Measurements from ENCODE around the gene RETSAT. TPM values are rescaled to one million over a fixed set of nuclear protein-coding genes. Genes with fewer than 3 reads are reported as not detected.
A peak's percentile ranks its signal among the peaks of the same experiment; 100 is the strongest.
"Not testable (repeated sequence)": the region's sequence is repeated elsewhere in the genome, so short reads cannot be mapped to it uniquely, and the experiment has no call there.

The RETSAT gene
- total RNA-seq, 6 experiments from 2014 or later: 70.3 to 112 (median 105) TPM

DNA sequence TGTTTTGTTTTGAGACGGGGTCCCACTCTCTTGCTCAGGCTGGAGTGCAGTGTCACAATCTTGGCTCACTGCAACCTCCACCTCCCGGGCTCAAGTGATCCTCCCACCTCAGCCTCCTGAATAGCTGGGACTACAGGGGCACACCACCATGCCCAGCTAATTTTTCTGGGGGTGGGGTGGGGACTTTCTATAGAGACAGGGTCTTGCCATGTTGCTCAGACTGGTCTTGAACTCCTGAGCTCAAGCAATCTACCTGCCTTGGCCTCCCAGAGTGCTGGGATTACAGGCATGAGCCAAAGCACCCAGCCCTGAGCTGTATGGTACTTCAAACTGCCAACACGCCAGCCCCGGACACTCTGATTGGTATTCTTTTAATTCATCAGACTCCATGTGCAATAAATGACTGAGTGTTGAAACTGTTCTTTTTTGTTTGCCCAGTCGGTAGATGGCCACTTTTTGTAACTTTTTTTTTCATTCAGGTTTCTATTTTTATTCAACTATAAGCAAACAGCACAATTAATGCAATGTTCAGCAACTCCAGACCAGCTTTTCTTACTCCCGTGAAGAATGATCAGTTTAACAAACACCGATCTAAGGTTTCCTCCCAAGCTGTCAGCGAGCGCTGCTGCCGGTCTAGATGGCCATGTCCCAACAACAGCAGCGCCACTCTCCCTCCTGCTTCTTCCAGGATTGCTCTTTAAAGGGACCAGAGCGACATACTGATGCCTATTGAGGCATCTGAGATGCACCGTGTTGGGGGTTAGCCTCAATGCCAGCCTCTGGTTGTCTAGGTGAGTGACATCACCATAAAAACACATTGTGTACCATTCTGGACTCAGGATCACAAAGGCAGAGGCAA, 14.1 kb downstream of the RETSAT start:
- H3K27ac ChIP-seq: no peak overlapping the region

DNA sequence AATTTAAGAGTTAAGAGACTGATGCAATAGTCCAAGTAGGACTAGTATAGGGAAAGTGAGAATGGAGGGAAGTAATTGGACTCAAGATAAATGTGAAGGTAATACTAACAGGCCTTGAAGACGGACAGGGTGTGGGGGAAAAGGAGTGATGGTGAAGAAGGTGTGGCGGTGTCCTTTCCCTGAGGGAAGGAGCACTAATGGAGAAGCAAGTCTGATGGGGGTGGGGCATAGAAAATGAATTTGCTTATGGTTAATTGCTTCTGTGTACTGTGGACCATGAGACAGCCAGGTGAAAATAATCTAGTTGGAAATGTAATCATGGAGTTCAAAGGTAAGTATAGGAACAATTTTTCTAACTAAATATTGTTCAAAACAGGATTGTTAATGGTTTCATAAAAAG, 19.4 kb downstream of the RETSAT start:
- no peak for TF ChIP-seq POLR2A (IDR thresholded peaks at IDR 0.05)
- TF ChIP-seq, protein P1, sequence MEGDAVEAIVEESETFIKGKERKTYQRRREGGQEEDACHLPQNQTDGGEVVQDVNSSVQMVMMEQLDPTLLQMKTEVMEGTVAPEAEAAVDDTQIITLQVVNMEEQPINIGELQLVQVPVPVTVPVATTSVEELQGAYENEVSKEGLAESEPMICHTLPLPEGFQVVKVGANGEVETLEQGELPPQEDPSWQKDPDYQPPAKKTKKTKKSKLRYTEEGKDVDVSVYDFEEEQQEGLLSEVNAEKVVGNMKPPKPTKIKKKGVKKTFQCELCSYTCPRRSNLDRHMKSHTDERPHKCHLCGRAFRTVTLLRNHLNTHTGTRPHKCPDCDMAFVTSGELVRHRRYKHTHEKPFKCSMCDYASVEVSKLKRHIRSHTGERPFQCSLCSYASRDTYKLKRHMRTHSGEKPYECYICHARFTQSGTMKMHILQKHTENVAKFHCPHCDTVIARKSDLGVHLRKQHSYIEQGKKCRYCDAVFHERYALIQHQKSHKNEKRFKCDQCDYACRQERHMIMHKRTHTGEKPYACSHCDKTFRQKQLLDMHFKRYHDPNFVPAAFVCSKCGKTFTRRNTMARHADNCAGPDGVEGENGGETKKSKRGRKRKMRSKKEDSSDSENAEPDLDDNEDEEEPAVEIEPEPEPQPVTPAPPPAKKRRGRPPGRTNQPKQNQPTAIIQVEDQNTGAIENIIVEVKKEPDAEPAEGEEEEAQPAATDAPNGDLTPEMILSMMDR (IDR thresholded peaks at IDR 0.05): no peak
- no peak overlapping the region for H3K4me3 ChIP-seq
- H3K36me3 ChIP-seq: no peaks in the 10 kb centered on the region
- no peaks in the 10 kb centered on the region for H3K27me3 ChIP-seq
- intact Hi-C loops (cut with DNase I): no loop called here
- WGBS (ENCODE audit: insufficient coverage, low coverage, low lambda C conversion rate, missing lambda C conversion rate): 87% methylated on average over 2 of the region's 2 CpGs
- no peaks in the 10 kb centered on the region for H3K9me3 ChIP-seq
- peaks cover 0 to 2% (median 0%) of the 10 kb centered on the region in 4 donors for H3K4me1 ChIP-seq
- no peak for DNase-seq
- ATAC-seq: no peak
- no peak overlapping the region for H3K27ac ChIP-seq

More for the DNA sequence above, 14.1 kb downstream of the RETSAT start:
- Histone ChIP-seq H3K4me3 (no peak overlapping the region), H3K27me3 (no peaks in the 10 kb centered on the region), H3K4me1 (peaks cover 0 to 12% (median 0%) of the 10 kb centered on the region in 4 donors), H3K36me3 (peaks cover 0 to 9% (median 2%) of the 10 kb centered on the region in 4 donors), H3K9me3 (no peaks in the 10 kb centered on the region)
- intact Hi-C loops (cut with DNase I): no loop called here
- ATAC-seq (peak; percentile 71 to 93 (median 77)), DNase-seq (no peak)
- TF ChIP-seq POLR2A (IDR thresholded peaks at IDR 0.05): peak; percentile 23
- TF ChIP-seq, protein P1 (IDR thresholded peaks at IDR 0.05): no peak
- WGBS (ENCODE audit: insufficient coverage, low coverage, low lambda C conversion rate, missing lambda C conversion rate): 26% methylated on average over 13 of the region's 13 CpGs

DNA sequence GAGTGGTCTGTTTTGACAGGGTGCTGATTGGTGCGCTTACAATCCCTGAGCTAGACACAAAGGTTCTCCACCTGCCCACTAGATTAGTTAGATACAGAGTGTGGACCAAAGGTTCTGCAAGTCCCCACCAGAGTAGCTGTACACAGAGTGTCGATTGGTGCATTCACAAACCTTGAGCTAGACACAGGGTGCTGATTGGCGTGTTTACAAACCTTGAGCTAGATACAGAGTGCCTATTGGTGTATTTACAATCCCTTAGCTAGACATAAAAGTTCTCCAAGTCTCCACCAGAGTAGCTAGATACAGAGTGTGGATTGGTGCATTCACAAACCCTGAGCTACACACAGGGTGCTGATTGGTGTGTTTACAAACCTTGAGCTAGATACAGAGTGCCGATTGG, 20.5 kb downstream of the RETSAT start:
- ATAC-seq; H3K27me3 ChIP-seq; H3K4me1 ChIP-seq; H3K27ac ChIP-seq; H3K9me3 ChIP-seq; intact Hi-C loops (cut with DNase I); DNase-seq; H3K36me3 ChIP-seq; H3K4me3 ChIP-seq: not testable (repeated sequence)
- no CpG with 5 or more reads among the region's 4 CpGs for WGBS (ENCODE audit: insufficient coverage, low coverage, low lambda C conversion rate, missing lambda C conversion rate)

DNA sequence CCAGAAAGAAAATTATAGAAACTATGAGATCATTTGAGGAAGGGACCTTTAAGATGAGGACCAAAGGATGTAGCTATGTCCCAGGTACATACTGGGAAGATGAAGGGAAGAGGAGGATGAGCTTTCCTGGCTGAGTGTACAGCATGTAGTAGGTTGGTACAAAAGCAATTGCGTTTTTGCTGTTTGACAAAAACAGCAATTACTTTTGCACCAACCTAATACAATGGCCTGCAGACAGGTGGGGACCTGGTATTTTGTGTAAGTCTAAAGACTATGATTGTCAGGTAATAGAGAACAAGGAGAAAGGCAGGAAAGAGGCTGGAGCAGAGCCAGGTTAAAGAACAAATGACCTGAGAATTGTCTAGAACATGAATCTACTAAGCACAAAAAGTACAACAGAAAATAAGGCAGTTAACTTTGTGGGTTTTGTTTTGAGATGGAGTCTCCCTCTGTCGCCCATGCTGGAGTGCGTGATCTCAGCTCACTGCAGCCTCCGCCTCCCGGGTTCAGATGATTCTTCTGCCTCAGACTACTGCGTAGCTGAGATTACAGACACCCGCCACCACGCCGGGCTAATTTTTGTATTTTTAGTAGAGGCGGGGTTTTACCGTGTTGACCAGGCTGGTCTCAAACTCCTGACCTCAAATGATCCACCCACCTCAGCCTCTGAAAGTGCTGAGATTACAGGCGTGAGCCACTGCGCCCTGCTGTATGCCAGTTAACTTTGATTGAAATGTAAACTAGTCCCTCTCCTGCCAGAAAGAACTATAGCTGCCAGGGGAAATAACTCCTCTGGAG, 23.3 kb downstream of the RETSAT start:
- H3K4me3 ChIP-seq: no peak overlapping the region
- no peaks in the 10 kb centered on the region for H3K27me3 ChIP-seq
- H3K9me3 ChIP-seq: no peaks in the 10 kb centered on the region
- H3K27ac ChIP-seq: no peak overlapping the region
- TF ChIP-seq, protein P1 (IDR thresholded peaks at IDR 0.05): no peak
- TF ChIP-seq POLR2A (IDR thresholded peaks at IDR 0.05): no peak
- intact Hi-C loops (cut with DNase I): no loop called here
- H3K36me3 ChIP-seq: no peaks in the 10 kb centered on the region
- no peak for ATAC-seq
- DNase-seq: no peak
- 79% methylated on average over 12 of the region's 13 CpGs for WGBS (ENCODE audit: insufficient coverage, low coverage, low lambda C conversion rate, missing lambda C conversion rate)
- H3K4me1 ChIP-seq: no peaks in the 10 kb centered on the region

DNA sequence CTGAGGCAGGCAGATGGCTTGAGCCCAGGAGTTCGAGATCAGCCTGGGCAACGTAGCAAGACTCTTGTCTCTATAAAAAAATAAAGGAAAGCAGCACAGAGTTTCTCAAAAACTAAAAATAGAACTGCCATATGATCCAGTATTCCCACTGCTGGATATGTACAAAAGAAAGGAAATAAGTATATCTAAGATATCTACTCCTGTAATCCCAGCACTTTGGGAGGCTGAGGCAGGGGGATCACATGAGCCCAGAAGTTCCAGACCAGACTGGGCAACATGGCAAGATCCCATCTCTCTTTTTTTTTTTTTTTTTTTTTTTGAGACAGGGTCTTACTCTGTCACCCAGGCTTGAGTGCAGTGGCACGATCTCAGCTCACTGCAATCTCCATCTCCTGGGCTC, 24.6 kb downstream of the RETSAT start:
- ATAC-seq; H3K27me3 ChIP-seq; H3K4me3 ChIP-seq; H3K27ac ChIP-seq; DNase-seq; intact Hi-C loops (cut with DNase I); H3K36me3 ChIP-seq; H3K9me3 ChIP-seq; H3K4me1 ChIP-seq: not testable (repeated sequence)
- 89% methylated on average over 3 of the region's 3 CpGs for WGBS (ENCODE audit: insufficient coverage, low coverage, low lambda C conversion rate, missing lambda C conversion rate)

Measured in right lobe of liver (tissue), 6 donors.